NT2/D1 (cell line): ENCODE data around the gene NHS.

ENCODE experiments used
- SUZ12 ChIP-seq: IDR thresholded peaks from 2 replicates; pipeline ENCODE4 v1.6.1; 2011; ENCODE audit not compliant: insufficient read length, insufficient read depth; ENCODE audit errors: extremely low read depth
- YY1 ChIP-seq: IDR thresholded peaks from 2 replicates; pipeline ENCODE4 v1.6.1; 2011; ENCODE audit not compliant: insufficient read length, insufficient read depth
- ZNF274 ChIP-seq: IDR thresholded peaks from 2 replicates; pipeline ENCODE4 v1.6.1; 2011; ENCODE audit warnings: mild to moderate bottlenecking, low read depth, low read length

GRCh38 chrX:17736478-17736855, 361.5 kb downstream of the NHS start:
- TF ChIP-seq SUZ12 (no peak), ZNF274 (no peak), YY1 (no peak)
